GM12878 (cell line): ENCODE results near the gene CROT. TPM values are rescaled to one million over a fixed set of nuclear protein-coding genes. Genes with fewer than 3 reads are reported as not detected.

Experiments used
- ATAC-seq: fragments of 200-7000 bp; cut with Tn5 transposase; 3 replicates; pipeline ENCODE4 v1.9.1; 2020; ENCODE audit warnings: mild to moderate bottlenecking, moderate library complexity
- BruUV-seq: library from RNA; stranded (reverse); fragments of 400-500 nt; replicated peaks from 2 replicates; lab custom pipeline; 2021; lab: Mats Ljungman, UMichigan
- CTCF ChIA-PET: fragments of 300-600 bp; sonication (Branson Sonifier 250); formaldehyde crosslinking; extraction: SDS; loops from one replicate; lab custom pipeline; 2021; ENCODE audit warnings: inconsistent platforms; lab: Yijun Ruan, JAX
- POLR2A ChIA-PET: fragments of 350-600 bp; formaldehyde crosslinking; extraction: SDS; loops from one replicate; lab custom pipeline; 2021; ENCODE audit warnings: inconsistent platforms; lab: Charles Lee
- RAD21 ChIA-PET: fragments of 300-600 bp; sonication (Branson Sonifier 250); formaldehyde crosslinking; loops from one replicate; lab custom pipeline; 2023; ENCODE audit warnings: antibody characterized with exemption; ENCODE audit not compliant: unreplicated experiment; lab: Charles Lee
- SMC1A ChIA-PET: fragments of 300-600 bp; sonication (Branson Sonifier 250); formaldehyde crosslinking; loops from one replicate; lab custom pipeline; 2023; ENCODE audit not compliant: unreplicated experiment, uncharacterized antibody; lab: Charles Lee
- DNase-seq: peaks from one replicate; pipeline ENCODE4 v3.0.0-alpha.2; 2011; ENCODE audit warnings: low read depth, low spot score
- FAIRE-seq: peaks from 3 replicates; lab custom pipeline; 2011; peaks lifted over from hg19 to GRCh38; lab: Jason Lieb, UNC
- H2AFZ ChIP-seq: 2 replicates; pipeline ENCODE4 v1.6.0; 2011; ENCODE audit warnings: low read depth, low read length, control low read depth; ENCODE audit not compliant: control insufficient read depth
- H3K27ac ChIP-seq: 2 replicates; pipeline ENCODE4 v1.5.1; 2011; ENCODE audit warnings: control low read depth; ENCODE audit not compliant: control insufficient read depth, insufficient read depth
- H3K27me3 ChIP-seq, 2 experiments: replicated peaks in 1 of 2; 2 replicates each; pipeline versions ENCODE4 v1.6.0 to v1.6.1; 2011; ENCODE audit warnings: low read length in 1 of 2; ENCODE audit not compliant: control insufficient read depth in 2 of 2, insufficient read depth in 2 of 2
- H3K36me3 ChIP-seq, 2 experiments: 2 replicates each; pipeline ENCODE4 v1.5.1; 2011; ENCODE audit warnings: low read length in 1 of 2; ENCODE audit not compliant: control insufficient read depth in 2 of 2, insufficient read depth in 2 of 2
- H3K4me1 ChIP-seq: 2 replicates; pipeline ENCODE4 v1.6.1; 2011; ENCODE audit warnings: mild to moderate bottlenecking, low read length, moderate library complexity, mixed read lengths; ENCODE audit not compliant: control insufficient read depth, insufficient read depth
- H3K4me2 ChIP-seq: 2 replicates; pipeline ENCODE4 v1.6.0; 2011; ENCODE audit warnings: control low read depth; ENCODE audit not compliant: control insufficient read depth, insufficient read depth
- H3K4me3 ChIP-seq: fragments of 200-600 bp; sonication (generic); 2 replicates; pipeline ENCODE4 v1.5.1; 2016
- H3K79me2 ChIP-seq: 2 replicates; pipeline ENCODE4 v1.6.0; 2011; ENCODE audit warnings: low read length; ENCODE audit not compliant: control insufficient read depth, insufficient read depth
- H3K9ac ChIP-seq: 2 replicates; pipeline ENCODE4 v1.8.0; 2011; ENCODE audit warnings: low read length, control low read depth, mixed read lengths; ENCODE audit not compliant: control insufficient read depth, insufficient read depth
- H3K9me3 ChIP-seq: replicated peaks from 3 replicates; pipeline ENCODE4 v1.5.1; 2011; ENCODE audit warnings: mild to moderate bottlenecking, low read length; ENCODE audit not compliant: control insufficient read depth, insufficient read depth
- H4K20me1 ChIP-seq: 2 replicates; pipeline ENCODE4 v1.6.0; 2011; ENCODE audit not compliant: control insufficient read depth, insufficient read depth
- BCL11A ChIP-seq: IDR thresholded peaks from 2 replicates; pipeline ENCODE4 v1.6.1; 2011; ENCODE audit warnings: low read depth, low read length
- BMI1 ChIP-seq: fragments of 450-650 bp; IDR thresholded peaks from 2 replicates; pipeline ENCODE4 v1.6.1; 2016; ENCODE audit warnings: mild to moderate bottlenecking, moderate library complexity, borderline replicate concordance
- CREM ChIP-seq: IDR thresholded peaks from 2 replicates; pipeline ENCODE4 v1.6.1; 2014; ENCODE audit warnings: antibody characterized with exemption, low read depth
- HCFC1 ChIP-seq: fragments of 150-350 bp; IDR thresholded peaks from 2 replicates; pipeline ENCODE4 v1.6.1; 2014; ENCODE audit warnings: low read length
- IKZF2 ChIP-seq, 2 experiments: fragments of 450-650 bp; IDR thresholded peaks; 2 replicates each; pipeline ENCODE4 v1.6.1; 2017; ENCODE audit warnings: mild to moderate bottlenecking in 2 of 2, moderate library complexity in 2 of 2
- KAT2A ChIP-seq: conservative IDR thresholded peaks from 2 replicates; pipeline ENCODE4 v1.6.1; 2011; ENCODE audit warnings: low read depth, low read length; ENCODE audit not compliant: control insufficient read depth
- KDM1A ChIP-seq: fragments of 200-600 bp; sonication (generic); IDR thresholded peaks from 2 replicates; pipeline ENCODE4 v1.6.1; 2016; ENCODE audit warnings: borderline replicate concordance
- MXI1 ChIP-seq: fragments of 150-350 bp; IDR thresholded peaks from 2 replicates; pipeline ENCODE4 v1.6.1; 2011; ENCODE audit warnings: low read depth, mild to moderate bottlenecking, inconsistent platforms, low read length, improper control_type of control experiment
- PKNOX1 ChIP-seq: fragments of 450-650 bp; IDR thresholded peaks from 2 replicates; pipeline ENCODE4 v1.6.1; 2016; ENCODE audit warnings: mild to moderate bottlenecking
- POU2F2 ChIP-seq: IDR thresholded peaks from 3 replicates; pipeline ENCODE4 v1.6.1; 2011; ENCODE audit warnings: low read depth, mild to moderate bottlenecking, low read length, borderline replicate concordance
- SIN3A ChIP-seq: IDR thresholded peaks from 2 replicates; pipeline ENCODE4 v1.6.1; 2012; ENCODE audit warnings: low read depth, low read length, improper control_type of control experiment
- SKIL ChIP-seq: fragments of 450-650 bp; IDR thresholded peaks from 2 replicates; pipeline ENCODE4 v1.6.1; 2017; ENCODE audit warnings: mild to moderate bottlenecking, low read depth, inconsistent platforms; ENCODE audit not compliant: poor library complexity, severe bottlenecking
- STAT1 ChIP-seq: fragments of 450-650 bp; conservative IDR thresholded peaks from 2 replicates; pipeline ENCODE4 v1.6.1; 2014; ENCODE audit warnings: antibody characterized with exemption, mild to moderate bottlenecking
- USF1 ChIP-seq: IDR thresholded peaks from 2 replicates; pipeline ENCODE4 v1.6.1; 2011; ENCODE audit warnings: borderline replicate concordance, low read depth, mild to moderate bottlenecking, moderate library complexity, mixed read lengths, low read length; ENCODE audit not compliant: insufficient read depth; ENCODE audit errors: extremely low read length
- ZNF207 ChIP-seq: fragments of 450-650 bp; IDR thresholded peaks from 2 replicates; pipeline ENCODE4 v1.6.1; 2014; ENCODE audit warnings: antibody characterized with exemption, mild to moderate bottlenecking, borderline replicate concordance
- ZSCAN29 ChIP-seq: fragments of 450-650 bp; IDR thresholded peaks from 2 replicates; pipeline ENCODE4 v1.6.1; 2017; ENCODE audit warnings: mild to moderate bottlenecking, moderate library complexity
- WGBS: methylation state at CpG from one replicate; pipeline ENCODE4 v1.1.6; 2016; ENCODE audit warnings: low lambda C conversion rate; ENCODE audit not compliant: insufficient replicate concordance, insufficient coverage; ENCODE audit errors: missing lambda C conversion rate; 5-methylcytosine and 5-hydroxymethylcytosine counted together
- in situ Hi-C: fragments of 300-500 bp; cut with MboI; formaldehyde crosslinking; loops from 9 replicates; pipeline ENCODE4 v1.14.3; 2018; ENCODE audit warnings: mixed read lengths
- intact Hi-C: fragments of 100-400 bp; cut with micrococcal nuclease; formaldehyde crosslinking; loops from one replicate; pipeline ENCODE4 v1.14.2; 2022; ENCODE audit not compliant: unreplicated experiment
- polyA plus RNA-seq, 11 experiments: library from polyadenylated mRNA; depleted of rRNA in 4 of 11; unstranded in 6 of 11; stranded (reverse) in 5 of 11; fragments of >200 nt; fragmentation: Nextera tagmentation in 4 of 11; fragmentation: Illumina TruSeq in 1 of 11; extraction: Ambion mirVana in 4 of 11; extraction: Trizol in 1 of 11; gene quantifications; 1 replicate in 1 of 11; 2 replicates in 10 of 11; pipeline versions ENCODE4 v1.2.1 to v1.2.3, GENCODE V29; 2011 to 2016; ENCODE audit warnings: inconsistent platforms in 2 of 11, missing spikeins in 2 of 11, low read depth in 1 of 11
- total RNA-seq, 4 experiments: library from RNA; depleted of rRNA in 3 of 4; stranded (reverse); fragments of >200 nt in 3 of 4; fragmentation: Illumina TruSeq in 1 of 4; extraction: Trizol in 1 of 4; gene quantifications; 2 replicates each; pipeline versions ENCODE4 v1.2.1 to v1.2.3, GENCODE V29; 2013 to 2021

Gene CROT
- total and polyA plus RNA-seq, 10 of the 15 experiments (the other 5 are each of a cell fraction or from before 2014, with no cell fraction given): 5.5 to 15.9 (median 12.1) TPM

GRCh38 chr7:87359366-87359765 is 13.9 kb downstream of the CROT start:
- POLR2A ChIA-PET: no interaction called here
- CTCF ChIA-PET: interaction anchor here (1.2 kb wide), 1 partner anchor 31 kb away, joined by 4 read pairs; no protein-coding TSS in a partner anchor

More at GRCh38 chr7:87359366-87359765, 13.9 kb downstream of the CROT start:
- DNase-seq: no peak
- Histone ChIP-seq H3K9ac (no peak overlapping the region), H4K20me1 (no peaks in the 10 kb centered on the region), H3K4me3 (no peak overlapping the region), H2AFZ (no peak overlapping the region), H3K36me3 (peaks cover 0 to 4% of the 10 kb centered on the region in 2 experiments; a peak in 2 of 4 replicates), H3K4me2 (no peak overlapping the region), H3K27me3 (no peaks in the 10 kb centered on the region), H3K4me1 (no peaks in the 10 kb centered on the region), H3K79me2 (no peaks in the 10 kb centered on the region), H3K27ac (no peak overlapping the region), H3K9me3 (peaks cover 3% of the 10 kb centered on the region; the same call in 2 of the 3 replicates)
- no TSS peak for BruUV-seq
- 68% methylated on average over 2 of the region's 2 CpGs for WGBS
- RAD21 ChIA-PET: interaction anchor here (1.1 kb wide), 1 partner anchor 56 kb away, joined by 3 read pairs; no protein-coding TSS in a partner anchor
- SMC1A ChIA-PET: interaction anchor here (0.8 to 1.1 kb wide), 3 partner anchors 8 to 12 kb away, joined by 3 to 4 read pairs (median 4); no protein-coding TSS in a partner anchor
- ATAC-seq: no peak
- intact Hi-C loops: no loop called here
- in situ Hi-C loops: no loop called here
- no peak for FAIRE-seq
- no peak for TF ChIP-seq USF1
- no peak for TF ChIP-seq PKNOX1
- TF ChIP-seq BMI1: no peak
- no peak for TF ChIP-seq STAT1
- no peak for TF ChIP-seq IKZF2 (IDR thresholded peaks at IDR 0.05)
- no peak for TF ChIP-seq POU2F2
- TF ChIP-seq ZSCAN29: no peak
- no peak for TF ChIP-seq SKIL
- no peak for TF ChIP-seq SIN3A
- TF ChIP-seq MXI1: no peak
- TF ChIP-seq KAT2A: no peak
- no peak for TF ChIP-seq HCFC1
- no peak for TF ChIP-seq ZNF207
- TF ChIP-seq CREM: no peak
- no peak for TF ChIP-seq KDM1A
- no peak for TF ChIP-seq BCL11A
